ENCODE results near the gene HOXA3. TPM values are rescaled to one million over a fixed set of nuclear protein-coding genes. Genes with fewer than 3 reads are reported as not detected.

The HOXA3 gene
- polyA plus RNA-seq (ENCODE audit: insufficient read length in 4 of 4), result 10 to 100 TPM; 38.6 to 53.0 (median 46.3) TPM

DNA sequence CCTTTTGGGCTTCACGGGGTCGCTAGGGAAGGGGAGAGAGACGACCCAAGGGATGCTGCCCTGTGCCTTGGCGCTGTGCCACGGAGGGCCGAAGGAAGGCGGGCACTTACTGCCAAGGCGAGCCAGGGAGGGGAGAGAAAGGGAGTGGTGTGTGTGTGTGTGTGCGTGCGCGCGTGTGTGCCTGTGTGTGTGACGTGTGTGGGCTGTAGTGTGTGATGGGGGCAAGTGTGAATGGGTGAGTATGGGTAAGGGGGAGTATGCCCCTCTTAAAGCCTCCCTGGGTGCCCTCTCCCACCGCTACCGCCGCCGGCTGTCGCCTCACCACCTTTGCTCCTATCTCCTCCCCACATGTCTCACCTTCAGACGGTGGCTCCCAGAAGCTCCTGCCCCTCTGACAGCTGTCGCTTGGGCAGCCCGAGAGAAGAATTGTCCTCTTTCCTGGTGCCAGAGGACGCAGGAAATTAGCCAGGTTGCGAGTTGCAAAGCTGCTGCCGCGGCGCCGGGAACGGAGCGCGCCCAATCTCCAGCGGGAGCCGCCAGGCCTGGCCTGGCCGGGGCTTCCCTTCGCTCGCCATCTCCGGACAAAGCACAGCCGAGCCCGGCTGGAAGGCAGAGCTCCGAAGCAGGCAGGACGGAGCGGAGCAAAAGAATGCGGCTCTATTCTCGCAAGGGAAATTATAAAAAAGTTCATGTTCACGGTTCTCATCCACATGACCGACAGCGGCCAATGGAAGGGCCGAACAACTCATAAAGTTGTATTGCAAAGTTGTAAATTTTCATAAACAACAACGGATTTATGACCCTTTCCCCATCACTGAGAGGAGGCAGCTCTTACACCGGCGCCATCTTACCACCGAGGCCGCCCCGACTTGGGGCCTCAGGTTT, at the start of gene HOXA3:
Gene HOXA3, minus strand, starts transcription at position 653 of the 885 bp plus-strand sequence. CDS start 41,943 bp downstream, outside the sequence.
- peak in 2 of 4 donors; percentile 88 to 91 for DNase-seq (ENCODE audit: low read depth in 4 of 4, low spot score in 3 of 4)

DNA sequence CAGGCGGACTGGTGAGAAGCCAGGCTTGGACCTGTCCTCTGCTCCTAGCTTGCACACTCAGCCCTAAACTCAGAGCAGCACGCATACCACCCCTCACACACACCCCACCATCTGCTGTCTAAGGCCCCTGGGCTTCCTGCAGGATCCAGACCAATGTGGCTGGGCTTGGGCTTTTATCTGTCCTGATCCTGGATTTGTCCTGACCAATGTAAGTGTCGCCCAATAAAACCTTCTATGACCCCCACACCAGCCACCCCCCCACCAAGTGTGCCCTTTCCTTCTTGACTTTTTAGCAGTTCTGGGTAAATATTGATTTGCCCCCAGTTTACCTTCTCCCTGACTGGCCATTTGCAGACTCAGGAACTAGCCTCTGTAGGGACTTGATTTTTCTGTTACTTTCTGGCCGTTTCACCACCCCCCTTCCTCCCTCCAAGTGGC, 49.2 kb upstream of the HOXA3 start:
- no peak for DNase-seq (ENCODE audit: low read depth in 4 of 4, low spot score in 3 of 4)

DNA sequence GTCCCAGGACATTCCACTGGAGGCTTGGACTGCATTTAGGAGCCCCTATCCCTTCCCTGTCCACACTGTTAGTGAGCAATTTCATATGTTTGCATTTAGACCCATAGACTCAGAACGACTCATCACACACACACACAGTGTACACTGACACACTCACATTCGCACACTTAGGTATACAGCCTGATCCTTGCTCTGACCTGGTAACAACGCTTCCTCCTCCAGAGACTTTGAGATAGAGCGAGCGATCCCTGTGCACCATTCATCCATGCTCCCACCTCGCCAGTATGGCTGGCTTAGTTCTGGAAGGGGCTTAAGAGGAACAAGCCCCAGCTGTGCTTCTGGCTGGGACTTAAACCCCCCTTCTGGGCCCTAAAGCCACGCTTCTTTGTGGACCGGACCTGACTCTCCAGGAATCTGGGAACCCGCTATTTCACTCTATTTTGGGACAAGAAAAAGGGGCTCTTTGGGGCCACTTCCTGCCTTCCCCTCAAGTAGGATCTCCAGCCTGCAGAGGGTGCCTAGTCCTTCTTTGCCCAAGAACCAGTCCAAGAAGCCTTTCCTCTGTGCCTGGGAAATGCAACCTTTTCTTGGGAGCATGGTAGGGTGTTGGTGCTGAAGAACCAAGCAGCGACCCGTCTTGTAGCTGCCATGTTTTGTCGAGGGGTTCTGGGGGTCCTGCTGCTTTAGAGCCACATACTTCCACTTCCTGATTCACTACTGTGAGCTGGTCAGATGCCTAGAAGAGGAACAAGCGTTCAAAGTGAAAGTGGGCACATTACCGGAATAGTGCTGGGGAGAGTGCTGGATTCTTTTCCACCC, 48.6 kb upstream of the HOXA3 start:
- no peak for DNase-seq (ENCODE audit: low read depth in 4 of 4, low spot score in 3 of 4)

DNA sequence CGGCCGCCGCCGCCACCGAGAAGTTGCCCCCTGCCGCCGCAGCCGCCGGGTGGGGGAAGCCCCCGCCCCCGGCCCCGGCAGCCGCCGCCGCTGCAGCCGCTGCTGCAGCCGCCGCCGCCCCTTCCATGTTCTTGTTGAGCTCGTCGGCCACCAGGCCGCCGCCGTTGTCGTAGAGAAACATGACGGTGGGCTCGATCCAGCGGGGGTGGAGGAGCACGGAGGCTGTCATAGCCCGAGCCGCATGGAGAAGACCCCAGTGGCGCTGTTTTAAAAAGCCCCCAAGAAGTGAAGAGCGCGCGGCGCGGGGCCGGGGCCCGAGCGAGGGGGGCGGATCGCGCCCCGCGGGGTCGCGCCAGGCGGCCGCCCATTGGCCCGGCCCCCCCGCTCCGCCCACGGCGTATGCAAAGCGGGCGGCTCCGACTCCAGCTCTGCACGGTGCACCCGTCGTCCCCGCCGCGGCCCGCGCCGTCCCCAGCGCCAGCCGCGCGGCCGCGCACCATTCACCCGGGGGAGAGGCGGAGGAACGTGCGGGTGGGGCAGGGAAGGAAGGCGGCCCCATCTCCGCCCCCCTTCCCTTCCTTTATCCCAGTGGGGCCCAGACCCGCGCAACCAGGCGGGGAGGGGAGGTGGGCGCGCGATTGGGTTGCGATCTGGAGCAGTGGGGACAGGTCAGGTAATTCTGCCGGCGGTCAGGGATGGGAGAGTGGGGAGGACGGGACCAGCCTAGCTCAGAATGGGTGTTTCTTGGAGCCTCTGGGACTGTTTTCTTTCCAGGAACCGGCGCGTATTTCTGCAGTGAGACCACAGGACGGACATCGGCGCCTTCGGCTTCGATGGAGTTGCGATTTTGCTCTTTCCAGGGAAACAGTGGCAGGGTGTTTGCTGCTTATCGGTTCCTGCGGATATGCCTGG, 47.7 kb upstream of the HOXA3 start, which contains the start of gene HOXA13:
Gene HOXA13, minus strand, starts transcription at position 243 of the 912 bp plus-strand sequence. Its CDS starts 14 bp downstream, at position 229.
- DNase-seq (ENCODE audit: low read depth in 4 of 4, low spot score in 3 of 4), result no peak

DNA sequence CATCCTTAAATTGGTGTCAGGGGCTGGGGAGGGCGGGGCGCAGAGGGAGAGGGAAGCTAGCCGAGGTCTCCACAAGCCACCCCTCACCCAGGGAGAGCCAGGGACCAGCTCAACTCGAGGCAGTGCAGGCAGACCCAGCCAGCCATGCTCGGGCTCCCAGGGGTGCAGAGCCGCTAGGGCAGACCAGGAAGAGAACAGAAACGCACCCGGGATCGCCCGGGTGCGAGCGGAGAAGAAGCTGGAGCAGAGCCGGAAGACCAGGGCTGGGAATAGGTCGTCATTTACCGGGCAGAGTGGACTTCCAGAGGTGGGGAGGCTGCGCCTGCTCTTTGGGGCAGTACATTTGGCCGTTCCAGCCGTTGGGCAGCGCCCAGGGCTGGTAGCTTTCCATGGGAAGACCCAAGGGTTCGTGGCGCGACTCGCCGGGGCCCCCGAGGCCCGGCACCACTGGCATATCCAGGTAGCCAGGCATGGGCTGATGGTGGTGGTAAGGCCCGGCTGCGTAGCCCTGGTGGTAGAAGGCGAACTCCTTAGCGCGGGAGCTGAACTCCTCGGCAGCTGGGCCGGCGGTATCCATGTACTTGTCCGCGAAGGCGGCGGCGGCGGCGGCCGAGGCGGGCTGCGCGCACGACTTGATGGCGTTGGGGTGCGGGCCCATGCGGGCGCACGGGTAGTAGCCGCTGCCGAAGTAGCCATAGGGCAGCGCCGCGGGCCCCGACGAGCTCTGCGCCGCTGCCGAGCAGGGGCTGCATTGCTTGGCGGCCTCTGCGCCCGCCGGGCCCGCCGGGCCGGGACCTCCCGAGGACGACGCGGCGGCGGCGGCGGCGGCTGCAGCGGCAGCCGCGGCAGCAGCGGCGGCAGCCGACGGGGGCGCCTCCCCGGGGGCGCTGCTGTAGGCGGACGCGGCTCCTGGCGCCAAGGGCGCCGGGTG, 46.8 kb upstream of the HOXA3 start:
- no peak for DNase-seq (ENCODE audit: low read depth in 4 of 4, low spot score in 3 of 4)

DNA sequence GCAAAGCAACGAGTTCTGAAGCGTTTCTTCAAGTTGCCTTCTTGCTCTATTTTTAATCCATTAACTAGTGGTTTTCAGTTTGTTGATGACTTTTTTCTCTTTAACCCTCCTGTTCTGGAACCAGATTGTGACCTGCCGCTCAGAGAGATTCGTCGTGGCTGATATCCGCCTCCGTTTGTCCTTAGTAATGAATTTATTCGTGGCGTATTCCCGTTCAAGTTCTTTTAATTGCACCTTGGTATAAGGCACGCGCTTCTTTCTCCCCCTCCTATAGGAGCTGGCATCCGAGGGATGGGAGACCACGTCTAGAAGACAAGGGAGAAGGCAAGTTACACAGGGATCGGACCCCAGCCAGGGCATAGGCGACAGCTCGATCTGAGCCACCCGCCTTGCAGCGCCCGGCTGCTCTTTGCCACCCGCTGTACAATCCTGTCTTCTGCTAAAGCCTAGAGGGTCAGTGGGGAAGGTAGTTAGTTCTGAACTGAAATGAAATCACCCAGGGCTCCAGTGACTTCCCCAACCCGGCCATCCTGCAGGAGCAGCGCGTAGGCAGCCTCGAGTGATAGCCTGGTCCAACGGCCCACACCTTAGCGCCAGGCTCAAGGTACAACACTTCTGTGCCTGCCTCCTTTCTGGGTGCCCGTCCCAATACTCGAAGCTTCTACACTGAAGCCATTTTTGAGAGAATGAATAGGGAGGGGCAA, 45.9 kb upstream of the HOXA3 start:
- peak in 2 of 4 donors; percentile 21 to 26 for DNase-seq (ENCODE audit: low read depth in 4 of 4, low spot score in 3 of 4)

DNA sequence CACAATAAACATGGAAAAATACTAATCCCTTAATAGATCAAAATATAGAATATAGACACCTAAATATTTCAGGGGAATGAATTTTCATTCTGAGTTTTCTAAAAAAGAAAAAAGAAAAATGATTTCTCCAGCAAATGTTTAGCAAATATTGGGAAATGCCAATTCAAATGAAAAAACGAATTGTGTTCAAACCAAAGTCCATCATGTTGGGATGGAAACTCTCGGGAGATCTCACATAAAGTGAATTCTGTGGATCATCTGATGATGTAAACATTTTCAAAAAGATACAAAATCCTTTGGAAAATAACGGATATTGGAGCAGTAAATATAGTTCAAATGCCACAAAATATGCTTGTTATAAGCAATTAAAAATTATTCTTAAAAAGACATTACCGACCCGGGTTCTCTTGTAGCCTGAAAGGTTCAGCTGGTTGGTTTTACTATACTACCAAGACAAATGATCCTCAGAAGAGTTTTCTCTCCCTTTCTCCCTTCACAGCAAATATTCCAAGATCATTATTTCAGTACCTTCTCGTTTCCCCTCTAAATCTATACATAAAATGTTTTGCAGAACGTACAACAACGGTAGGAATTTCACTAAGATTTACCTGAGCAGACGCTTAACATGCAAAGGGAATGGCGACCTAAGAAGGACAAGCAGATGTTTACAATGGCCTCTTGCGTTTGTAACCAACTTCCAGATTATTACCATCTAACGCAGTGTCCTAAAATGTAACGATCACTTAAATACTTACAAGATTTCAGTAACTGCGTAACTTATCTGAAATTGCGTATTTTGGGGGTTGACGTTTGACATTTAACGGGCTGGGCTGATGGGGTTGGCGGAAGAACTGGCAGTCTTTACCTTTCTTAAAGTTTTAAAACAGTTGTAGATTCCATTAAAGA, 45.0 kb upstream of the HOXA3 start:
- peak in 2 of 4 donors; percentile 16 to 47 for DNase-seq (ENCODE audit: low read depth in 4 of 4, low spot score in 3 of 4)

DNA sequence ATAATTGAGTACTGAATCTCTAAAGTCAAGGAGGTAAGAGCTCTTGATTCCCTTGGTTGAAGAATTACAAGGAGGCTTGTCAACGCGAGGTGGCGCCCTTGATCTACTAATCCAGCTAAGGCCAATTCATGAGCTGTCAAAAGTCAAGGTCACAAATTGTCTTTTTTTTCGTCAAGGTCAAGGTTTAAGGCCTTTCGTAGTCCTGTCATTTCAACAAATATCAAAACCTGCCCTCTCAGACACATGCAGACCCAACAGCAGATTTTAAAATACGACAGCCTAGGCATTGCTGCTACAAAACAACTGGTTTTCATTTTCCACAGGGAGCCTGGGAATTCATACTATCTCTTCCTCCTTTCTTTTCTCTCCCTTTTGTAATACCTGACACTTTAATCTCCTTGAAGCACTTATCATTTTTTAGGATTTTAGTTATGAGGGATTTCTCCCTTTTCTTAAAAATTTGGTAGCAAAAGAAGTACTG, 43.9 kb upstream of the HOXA3 start:
- peak in 1 of 4 donors; percentile 65 for DNase-seq (ENCODE audit: low read depth in 4 of 4, low spot score in 3 of 4)

DNA sequence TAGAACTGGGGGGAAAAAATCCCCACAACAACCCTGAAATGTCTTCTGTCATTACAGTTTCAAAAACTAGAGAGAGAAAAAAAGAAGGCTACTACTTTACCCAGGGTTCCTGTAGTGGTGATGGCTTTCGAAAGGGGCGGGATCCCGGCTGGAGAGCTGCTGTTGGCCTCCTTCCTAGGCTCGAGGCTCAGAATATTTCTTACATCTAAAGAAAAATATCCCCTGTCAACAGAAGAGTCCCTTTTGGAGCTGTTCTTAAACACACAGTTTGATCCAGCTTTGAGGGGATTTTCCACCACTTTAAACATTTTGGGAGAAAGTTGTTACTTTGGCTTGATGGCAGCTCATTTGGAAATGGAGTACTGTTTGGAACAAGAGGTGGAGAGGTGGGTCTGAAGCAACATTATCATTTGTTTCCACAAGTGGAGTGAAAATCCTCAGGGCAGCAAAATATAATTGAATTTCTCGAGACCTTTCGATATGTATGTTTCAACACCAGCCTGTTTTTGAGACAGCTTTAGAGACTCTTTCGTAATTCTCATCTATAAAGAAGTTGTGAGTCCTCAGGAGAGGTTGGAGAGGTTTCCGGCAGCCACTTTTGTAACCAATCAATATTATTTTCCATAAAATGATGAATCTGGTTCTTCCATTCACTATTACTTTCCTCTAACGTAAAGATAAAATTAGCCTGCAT, 42.5 kb upstream of the HOXA3 start:
- DNase-seq (ENCODE audit: low read depth in 4 of 4, low spot score in 3 of 4), result no peak

DNA sequence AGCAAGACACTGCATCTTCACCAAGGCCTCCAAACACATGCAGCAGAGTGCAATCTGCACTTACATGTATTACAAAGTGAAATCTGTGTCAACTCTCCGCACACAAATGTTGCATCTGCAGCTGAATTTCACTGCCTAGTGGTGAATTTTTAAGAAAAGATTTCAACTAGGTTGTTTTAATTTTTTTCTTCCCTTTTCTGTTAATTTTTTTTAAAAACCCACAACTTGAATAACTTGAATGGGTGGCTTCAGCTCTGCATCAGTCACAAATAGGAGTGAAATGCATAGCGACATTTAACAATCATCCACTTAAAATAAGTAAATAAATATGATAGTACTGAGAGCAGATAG, 41.6 kb upstream of the HOXA3 start:
- no peak for DNase-seq (ENCODE audit: low read depth in 4 of 4, low spot score in 3 of 4)

DNA sequence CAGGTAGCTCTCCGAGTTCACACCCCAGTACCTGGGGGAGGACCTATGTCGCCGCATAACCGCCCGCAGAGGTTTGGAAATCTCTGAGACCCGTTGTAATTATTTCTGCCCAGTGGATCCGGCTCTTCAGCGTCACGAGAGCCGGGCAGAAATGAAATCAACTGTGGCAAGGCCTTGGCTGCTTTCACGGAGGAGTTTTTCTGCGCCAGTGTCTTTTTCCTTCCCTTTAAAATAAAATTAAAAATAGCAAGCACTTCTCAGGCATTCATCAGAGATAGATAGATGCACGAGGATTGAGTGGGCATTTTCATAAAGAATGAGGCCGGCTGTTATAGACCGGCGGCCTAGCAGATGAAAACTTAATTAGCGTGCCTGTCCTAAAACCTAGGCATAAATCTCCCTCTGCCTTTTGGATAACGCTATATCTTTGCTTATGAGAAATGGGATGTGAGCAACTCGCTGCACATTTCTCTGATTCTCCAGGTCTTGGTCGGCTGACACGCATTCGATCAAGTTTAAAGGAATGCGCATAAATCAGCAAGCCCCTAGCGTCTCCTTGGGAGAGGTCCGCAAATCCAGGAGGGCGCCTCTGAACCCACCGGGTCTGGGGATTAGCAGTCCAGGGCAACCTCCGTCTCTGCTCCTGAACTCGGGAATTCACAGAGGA, 41.1 kb upstream of the HOXA3 start:
- DNase-seq (ENCODE audit: low read depth in 4 of 4, low spot score in 3 of 4), result no peak

DNA sequence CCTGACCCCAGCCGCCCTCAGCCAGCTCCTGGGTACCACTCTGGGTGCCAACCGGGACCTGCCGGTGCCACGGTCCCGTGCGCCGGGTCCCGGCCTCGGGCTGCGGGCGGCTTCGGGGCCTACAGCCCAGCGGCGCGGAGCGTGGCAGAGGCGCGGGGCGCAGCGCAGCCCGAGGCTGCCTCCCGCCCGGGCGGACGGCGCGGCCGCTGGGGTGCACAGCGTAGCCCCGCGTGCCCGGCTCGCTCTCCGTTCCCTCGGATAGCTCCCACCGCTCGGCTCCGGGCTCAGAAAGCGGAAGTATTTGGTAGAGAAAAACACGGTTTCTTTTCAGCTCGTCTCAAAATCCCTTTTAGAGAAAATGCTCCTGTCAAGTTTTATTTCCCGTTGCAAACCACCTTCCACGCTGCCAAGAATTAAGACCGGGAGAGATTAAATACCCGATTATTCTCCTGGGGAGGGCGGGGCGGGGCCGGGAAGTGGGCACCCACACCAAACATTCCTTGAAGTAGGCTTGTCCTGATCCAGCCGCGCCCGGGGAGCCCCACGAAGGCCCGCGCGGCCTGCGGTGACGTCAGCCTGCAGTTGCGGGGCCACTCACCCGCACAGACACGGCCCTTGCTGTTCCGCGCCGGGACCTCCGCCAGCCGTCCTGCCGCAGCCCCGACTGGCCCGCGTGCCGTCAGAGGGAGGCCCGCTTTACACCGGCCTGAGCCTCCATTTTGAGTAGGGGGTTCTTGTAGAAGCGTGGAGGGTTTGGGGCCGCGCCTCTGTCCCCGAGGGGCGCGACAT, 40.4 kb upstream of the HOXA3 start:
- DNase-seq (ENCODE audit: low read depth in 4 of 4, low spot score in 3 of 4), result no peak

DNA sequence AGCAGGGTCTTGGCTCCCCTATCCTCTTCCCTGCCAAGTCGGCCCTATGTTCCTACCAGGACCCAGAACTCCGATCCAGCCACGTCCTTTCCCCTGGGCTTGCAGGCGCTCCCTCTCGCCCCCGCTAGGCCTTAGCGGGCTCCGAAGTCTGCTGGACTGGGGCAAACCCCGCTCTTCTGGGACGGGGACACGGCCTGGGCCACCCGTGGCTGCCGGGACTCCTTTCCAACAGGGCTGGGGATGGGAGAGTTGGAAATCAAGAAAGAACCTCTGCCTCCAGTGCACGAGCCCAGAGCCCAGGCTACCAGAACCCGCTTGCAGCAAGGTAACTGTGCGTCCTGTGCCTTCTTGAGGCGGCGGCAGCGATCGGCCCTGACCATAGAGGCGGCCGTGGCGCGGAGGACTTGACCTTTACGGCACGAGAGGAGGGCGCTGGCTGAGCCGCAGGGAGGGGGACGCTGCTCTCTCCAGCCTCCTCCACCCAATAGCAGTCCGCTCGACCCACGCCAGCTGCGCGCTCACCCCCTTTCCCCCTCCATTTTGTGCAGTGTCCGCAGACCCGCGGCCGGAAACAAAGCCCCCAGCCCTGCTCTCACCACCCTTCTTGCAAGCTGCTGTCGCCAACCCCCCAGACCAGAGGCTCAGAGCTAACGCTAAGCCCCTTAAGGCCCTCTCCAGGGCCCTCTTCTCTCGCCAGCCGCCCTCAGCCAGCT, 39.6 kb upstream of the HOXA3 start:
- DNase-seq (ENCODE audit: low read depth in 4 of 4, low spot score in 3 of 4), result no peak

DNA sequence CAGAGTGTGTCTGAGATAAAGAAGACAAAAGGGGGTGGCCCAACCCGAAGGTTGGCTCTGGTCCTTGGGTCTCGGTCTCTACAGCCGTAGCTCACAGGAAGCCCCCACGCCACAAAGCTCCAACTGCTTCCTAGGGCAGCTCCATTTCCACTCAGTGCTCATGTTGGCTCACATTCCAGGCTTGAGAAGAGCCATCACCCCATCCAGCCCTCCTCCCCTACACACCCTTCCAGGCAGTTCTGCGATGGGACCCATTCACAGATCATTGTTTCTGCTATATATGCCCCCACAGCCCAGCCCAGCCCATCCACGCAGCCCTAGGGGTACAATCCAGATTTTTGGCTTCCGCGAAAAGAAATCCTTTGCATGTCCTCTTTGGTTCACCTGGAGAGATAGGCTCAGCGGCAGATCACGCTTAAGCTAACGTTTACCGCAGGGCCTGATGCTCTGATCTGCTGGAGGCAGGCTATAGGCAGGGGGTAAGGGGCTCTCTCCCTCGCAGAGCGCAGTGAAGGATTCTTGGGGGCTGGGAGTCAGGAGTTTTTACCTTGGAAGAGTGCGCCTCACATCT, 38.9 kb upstream of the HOXA3 start:
- no peak for DNase-seq (ENCODE audit: low read depth in 4 of 4, low spot score in 3 of 4)
